ENCODE results near the gene UBE2D3.
"Not testable (repeated sequence)": the region's sequence is repeated elsewhere in the genome, so short reads cannot be mapped to it uniquely, and the experiment has no call there.

The UBE2D3 gene

DNA sequence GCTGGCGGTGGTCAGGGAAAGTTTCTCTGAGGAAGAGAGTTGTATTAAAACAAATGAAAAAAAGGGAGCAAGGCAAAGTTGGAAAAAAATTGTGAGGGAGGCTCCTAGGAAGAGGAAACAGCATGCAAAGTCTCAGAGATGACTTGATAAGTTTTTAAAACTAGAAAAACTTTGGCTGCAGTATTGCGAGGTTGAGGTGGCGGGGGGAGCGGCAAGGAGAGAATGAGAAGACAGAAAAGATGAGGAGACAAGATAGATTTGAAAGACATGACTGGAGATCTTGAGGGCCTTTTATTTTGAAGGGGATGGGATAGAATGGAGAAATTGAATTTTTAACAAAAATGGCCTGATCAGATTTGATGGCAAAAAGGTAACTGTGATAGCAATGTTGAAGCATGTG, 4.8 kb upstream of the UBE2D3 start:
- no peak for DNase-seq (ENCODE audit: low read depth, low spot score)

DNA sequence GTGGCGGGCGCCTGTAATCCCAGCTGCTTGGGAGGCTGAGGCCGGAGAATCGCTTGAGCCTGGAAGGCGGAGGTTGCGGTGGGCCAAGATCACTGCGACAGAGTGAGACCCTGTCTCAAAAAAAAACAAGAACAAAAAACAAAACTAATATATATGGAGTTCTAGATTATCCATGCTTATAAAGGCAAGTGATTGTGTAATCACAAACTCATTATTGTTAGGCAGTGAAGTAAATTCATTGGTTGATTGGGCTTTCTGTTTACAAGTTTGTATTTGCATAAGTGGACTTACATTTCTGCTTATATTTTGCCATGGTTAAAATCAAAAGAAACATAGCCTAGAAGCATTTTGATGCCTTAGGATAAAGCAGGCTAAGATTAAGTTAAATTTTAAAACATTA, 2.5 kb upstream of the UBE2D3 start:
- no peak for DNase-seq (ENCODE audit: low read depth, low spot score)

DNA sequence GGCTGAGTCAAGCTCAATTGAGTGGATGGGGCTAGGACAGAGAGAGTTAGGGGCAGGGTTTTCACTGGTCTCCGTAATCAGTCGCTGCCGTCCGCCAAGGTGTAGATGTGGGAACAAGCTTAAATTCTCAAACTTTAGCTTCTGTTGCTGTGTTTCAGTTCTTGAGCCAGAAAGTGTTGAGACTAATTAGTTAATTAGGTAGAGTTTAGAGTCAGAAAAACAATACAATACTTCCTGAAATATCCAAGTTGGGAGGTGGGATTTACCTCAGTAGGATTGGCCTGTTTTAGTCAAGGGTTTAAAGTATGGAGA, 1.1 kb upstream of the UBE2D3 start:
- no peak for DNase-seq (ENCODE audit: low read depth, low spot score)

DNA sequence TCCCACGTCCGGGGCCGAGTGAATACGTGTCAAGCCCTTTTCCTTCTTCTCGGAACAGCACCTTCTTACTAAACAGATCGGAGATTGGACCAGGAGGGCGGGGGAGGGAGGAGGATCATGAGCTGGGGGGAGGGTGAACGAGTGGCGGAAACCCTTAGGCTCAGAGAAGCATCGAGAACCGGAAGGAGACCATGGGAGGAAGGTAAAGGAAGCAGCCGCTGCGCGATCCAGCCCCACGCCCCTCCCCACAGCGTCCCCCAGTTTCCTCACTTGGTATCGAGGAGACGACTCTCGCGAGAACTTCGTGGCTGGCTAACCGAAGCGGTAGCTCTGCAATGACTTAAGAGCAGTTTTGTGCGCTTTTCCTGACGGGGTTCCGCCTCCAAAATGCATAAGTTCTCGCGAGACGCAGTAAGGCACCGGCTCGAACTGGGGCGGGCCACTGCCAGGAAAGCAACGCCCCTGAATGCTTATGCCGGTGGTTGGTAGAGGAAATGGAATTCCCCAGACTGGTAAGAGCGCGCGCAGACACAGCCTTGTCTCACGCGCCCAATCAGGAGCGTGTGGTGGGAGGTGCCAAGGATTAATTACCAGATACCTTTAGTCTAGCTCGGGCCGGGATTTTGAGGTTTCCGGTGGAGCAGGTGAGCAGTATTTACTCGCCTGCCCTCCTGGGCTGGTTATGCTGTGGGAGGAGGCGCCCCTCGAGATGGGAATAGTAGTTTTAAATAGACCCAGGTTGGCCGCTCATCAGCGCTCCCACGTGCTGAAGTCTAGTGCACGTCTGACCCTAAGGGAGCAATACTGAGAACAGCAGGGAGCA, 534 bp upstream of the UBE2D3 start:
- DNase-seq (ENCODE audit: low read depth, low spot score) = peak; percentile 100

DNA sequence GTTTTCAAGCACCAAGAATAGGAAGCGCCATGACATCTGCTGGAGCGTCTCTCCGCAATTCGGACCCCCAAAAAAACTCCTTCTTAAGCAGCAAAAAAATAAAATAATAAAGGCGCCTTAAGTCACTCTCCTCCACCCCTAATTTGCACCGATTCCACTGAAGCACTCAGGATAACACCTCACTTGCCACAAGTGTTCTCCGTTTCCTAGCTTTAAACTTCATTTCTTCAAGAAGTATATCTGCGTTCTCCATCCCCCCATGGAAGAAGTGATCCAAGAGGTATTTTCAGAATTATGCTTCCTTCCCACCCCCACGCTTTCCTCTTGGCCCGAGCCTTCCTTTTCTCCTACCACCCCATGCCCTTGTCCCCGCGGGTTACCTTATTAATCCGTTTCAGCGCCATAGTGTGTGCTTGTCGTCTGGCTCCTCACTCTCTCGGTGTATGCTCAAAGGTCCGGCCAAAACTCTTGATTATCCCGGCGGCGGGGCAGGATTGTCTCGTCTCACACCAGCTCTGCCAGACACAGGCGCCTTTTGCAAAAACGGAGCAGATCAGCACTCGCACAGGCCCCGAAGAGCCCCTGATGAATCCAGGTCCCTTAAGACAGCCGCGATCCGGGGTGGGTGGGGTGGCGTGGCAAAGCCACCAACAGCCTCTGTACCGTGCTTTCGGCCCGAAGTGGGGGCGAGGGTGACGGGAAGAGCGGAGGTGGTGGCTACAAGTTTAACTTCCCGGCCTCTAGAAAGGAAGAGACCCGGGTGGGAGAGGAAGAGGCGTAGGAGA, 1.1 kb downstream of the UBE2D3 start:
- DNase-seq (ENCODE audit: low read depth, low spot score) = no peak

DNA sequence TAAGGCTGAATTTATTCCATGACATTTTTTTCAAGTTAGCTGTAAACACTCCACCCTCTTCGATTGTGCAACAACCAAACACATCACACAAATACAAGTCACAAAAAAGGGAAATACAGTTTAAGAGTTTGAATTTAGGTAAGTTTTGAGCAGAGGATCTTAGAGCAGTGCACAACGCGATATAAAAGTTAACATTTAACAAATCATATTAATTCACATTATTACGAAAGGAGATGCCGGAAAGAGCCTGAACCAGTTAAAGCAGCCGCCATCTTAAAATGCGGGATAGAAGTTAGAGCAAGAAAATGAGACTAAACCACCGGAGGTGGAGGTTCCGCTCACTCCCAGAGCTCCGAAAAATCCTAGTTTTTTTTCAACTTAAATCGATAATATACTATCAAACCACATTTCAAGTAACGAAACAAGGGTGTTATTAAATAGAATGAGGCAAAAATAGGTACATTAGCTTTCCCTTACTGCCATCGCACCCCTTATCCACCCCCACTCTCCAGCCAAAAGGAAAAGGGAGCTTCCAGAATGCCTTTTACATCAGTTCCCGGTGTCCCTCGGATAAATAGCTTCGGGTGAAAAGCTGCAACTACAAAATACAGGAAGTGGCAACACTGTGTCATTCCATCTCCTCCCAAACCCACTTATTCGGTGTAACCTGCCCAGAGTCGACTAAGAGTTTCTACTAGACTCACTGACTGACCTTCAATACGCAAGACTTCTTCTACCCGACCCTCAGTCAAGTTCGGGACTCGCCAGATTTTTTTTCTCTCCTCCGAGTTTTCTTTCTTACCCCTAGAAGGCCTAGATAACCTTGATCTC, 1.9 kb downstream of the UBE2D3 start:
- peak; percentile 16 for DNase-seq (ENCODE audit: low read depth, low spot score)

DNA sequence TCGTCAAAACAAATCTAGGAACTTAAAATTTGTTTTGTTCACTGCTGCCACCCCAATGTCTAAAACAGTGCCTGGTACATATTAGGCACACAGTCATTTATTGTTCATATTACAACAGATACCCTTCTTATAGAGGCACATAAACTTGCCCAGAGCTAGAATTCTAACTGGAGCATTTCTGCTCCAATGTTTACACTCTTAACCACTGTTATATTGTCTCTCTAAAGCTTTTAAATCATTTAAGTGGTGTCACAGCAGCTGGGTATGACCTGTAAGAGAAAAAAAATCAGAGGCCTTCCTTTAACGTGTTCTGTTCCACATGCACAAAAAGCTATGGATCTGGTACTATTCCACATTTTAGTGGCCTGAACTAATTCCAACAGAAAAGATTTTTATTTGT, 3.0 kb downstream of the UBE2D3 start:
- DNase-seq (ENCODE audit: low read depth, low spot score) = no peak

DNA sequence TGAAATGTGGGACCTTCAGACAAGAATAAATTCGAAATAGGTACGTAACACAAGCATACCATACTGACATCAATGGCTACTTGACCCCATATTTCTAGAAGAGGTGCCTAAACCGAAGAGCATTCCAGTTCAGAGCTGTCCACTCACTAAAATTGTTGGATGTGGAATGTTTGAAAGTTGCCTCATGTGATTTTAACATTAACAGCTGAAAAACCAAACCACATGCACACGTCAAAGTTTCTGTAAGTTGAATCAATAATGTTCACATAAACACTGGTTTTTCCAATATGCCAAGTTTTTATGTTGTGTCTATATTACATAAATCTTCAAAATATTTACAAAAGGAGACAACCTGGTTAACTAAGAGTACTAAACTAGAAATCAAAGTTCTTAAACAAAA, 3.5 kb downstream of the UBE2D3 start:
- no peak for DNase-seq (ENCODE audit: low read depth, low spot score)

DNA sequence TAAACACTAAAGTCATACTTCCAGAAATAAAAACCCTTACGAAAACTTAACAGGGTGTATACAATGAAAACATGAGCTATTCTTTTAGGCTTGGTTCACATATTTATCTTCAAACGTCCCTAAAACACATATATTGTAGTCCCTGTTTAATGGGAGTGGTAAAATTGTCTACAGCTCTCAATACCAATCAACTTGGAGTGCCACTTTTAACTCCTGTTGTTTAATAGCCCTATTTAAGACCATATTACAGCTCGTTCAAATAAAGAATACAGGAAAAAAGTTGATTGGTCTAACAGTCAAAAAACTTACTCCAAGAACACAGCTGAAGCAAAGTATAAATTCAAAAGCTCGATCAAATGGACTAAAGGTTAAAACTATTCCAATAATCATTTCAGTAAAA, 3.9 kb downstream of the UBE2D3 start:
- no peak for DNase-seq (ENCODE audit: low read depth, low spot score)

DNA sequence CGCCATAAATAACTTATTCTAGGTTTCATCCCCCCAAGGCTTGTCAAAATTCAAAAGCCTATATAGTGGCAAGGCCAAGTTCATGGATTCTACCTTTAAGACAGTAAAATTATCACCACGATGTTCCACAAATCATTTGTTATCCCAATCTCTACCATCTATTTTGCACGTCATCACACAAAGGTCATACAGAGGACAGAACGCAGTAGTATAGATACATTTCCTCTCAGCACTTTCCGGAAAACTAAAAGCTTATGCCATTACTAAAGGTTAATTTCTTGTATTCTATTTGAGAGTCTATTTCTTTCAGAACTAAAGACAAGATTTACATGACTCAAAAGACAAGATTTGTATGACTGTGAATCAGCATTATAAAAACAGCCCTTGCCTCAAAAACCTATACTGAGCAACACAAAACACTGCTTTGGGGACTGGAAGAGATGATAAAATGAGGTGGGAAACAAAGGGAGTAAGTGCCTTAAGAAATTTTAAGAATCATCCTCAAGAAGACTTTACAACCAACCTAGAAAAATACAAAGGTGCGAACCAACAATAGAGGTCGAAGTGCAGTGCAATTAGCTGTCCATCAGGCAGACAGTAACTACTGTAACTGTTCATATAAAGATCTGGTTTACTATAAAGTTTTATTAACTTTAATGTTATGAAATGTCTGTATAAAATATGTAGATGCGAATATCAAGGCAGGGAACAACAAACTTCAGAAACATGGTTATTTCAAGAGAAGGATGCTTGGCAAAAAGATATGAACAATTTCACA, 7.6 kb downstream of the UBE2D3 start:
- DNase-seq (ENCODE audit: low read depth, low spot score) = peak; percentile 15

DNA sequence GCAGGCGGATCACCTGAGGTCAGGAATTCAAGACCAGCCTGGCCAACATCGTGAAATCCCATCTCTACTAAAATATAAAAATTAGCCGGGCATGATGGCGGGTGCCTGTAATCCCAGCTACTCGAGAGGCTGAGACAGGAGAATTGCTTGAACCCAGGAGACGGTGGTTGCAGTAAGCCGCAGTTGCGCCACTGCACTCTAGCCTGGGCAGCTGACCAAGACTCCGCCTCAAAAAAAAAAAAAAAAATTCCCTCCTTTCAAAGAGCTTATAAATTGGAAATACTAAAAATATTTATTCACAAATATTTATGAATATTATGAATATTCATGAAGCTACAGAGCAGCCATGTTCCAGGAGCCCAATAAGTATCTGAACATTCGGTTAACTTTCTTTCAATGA, 8.3 kb downstream of the UBE2D3 start:
- not testable (repeated sequence) for DNase-seq (ENCODE audit: low read depth, low spot score)

DNA sequence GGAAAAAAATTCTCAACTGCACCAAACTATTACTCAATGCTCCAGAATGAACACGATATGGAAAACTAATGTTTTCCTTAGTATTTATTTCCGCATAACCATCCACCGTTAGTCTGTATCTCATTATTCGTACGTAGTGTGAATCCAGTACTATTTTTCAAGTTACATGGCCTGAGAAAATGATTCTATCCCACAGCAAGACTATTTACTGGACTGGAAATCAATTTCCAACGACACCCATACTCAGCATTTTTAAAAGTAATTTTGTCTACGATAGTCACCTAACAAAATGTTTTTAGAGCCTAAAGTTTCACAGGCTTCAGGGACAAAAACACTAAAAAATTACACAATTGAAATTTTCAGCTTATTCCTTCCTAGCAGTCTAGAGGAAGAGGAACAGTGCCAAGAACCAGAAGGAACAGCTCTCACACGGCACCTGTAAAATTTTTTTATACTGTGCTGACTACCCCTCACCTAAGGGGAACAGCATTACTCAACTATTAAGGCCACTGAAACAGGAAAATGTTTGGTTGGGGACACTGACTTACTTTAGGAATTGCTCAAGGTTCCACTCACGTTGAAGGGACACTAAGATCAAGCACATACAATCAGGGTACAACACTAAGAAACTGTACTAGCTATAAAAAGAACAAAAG, 9.6 kb downstream of the UBE2D3 start:
- DNase-seq (ENCODE audit: low read depth, low spot score) = no peak

DNA sequence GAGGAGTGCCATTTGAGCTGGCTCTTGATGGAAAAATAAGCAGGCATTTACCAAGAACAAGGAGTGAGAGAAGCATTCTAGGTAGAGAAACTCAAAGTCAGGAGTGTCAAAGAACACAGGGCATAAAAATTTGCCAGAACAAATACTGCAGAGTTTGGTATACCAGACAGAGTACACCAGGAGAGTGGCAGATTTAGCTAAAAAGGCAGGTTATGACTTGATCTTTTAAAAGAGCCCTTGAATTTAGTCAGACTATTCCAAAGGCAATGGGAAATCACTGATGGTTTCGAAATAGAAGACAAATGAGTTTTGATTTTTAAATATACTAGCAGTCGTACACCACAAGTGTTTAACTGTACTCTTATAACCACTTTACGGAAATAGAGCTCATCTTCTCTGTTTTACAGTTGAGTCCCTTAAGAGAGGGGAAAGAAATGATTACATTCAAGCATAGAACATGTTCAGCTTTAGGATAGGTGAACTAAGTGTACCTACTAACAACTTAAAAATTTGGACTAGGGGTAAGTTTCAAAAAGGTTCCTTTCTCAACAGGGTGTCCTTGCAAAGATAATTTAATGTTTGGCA, 10.2 kb downstream of the UBE2D3 start:
- no peak for DNase-seq (ENCODE audit: low read depth, low spot score)

DNA sequence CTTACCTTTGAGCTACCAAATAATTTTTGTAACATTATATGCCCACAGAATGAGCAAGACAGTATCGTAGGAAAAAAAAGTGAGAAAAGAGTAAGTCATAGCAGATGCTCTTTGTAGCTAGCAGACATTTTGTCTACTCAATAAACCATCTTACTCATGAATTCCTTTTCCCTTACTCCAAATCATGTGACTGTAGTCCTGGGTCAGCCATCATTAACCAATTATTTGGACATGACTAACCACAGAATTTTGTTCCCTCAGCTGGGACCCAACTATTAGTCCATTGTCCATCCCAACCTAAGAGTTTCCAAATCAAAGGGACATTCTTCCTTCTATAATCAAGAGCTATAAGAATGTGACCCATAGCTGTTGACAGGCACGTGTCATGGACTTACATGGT, 11.4 kb downstream of the UBE2D3 start:
- no peak for DNase-seq (ENCODE audit: low read depth, low spot score)

DNA sequence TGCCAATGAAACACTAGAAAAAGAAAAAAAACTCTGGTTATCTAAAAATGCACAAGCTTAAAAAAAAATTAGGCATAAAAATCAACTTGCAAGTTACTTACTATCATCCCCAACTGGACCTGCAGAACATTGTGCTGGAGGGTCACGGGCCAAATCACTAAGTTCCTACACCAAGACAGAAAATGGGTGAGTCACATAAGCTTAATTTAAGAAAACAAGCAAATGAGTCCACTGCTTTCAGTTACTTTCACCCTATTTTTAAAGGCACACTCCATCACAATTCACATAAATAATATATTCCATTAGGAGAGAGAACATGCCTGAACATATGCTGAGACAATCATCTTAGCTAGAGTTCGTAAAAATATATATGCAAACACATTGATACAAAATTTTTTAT, 17.7 kb downstream of the UBE2D3 start:
- no peak for DNase-seq (ENCODE audit: low read depth, low spot score)

DNA sequence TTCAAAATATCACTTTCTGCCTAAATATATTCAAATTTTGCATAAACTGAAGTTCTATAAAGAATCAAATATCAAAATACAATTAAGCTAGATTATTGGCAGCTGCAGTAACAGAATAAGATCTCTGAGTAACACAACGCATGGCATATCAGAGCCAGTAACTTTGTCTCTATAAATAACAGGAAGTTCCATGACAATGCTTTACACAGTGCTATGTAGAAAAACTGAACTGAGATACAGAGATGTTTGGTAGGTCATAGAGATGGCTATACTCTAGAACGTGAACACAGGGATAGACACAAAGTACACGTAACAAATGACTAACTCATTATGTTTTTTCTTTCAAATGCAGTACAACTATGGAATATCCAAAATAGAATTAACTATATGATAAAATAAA, 18.2 kb downstream of the UBE2D3 start:
- DNase-seq (ENCODE audit: low read depth, low spot score) = no peak

DNA sequence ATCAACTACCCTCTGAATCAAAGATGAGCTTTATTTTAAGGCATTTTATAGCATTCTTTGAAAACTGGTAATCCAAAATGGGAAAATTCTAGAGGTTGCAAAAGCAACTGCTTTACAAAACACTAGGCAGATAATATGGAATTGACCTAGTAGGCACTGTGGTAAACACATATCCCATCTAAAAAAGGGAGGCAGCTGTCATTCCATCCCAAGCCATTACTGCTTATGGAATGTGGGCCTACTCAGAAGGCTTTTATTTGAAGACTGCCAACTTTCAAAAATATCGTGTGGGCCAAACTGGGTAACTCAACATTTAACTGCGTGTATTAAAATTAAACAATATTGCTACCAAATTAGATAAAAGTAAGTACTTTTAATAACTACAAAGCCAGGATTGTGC, 19.3 kb downstream of the UBE2D3 start:
- DNase-seq (ENCODE audit: low read depth, low spot score) = no peak

DNA sequence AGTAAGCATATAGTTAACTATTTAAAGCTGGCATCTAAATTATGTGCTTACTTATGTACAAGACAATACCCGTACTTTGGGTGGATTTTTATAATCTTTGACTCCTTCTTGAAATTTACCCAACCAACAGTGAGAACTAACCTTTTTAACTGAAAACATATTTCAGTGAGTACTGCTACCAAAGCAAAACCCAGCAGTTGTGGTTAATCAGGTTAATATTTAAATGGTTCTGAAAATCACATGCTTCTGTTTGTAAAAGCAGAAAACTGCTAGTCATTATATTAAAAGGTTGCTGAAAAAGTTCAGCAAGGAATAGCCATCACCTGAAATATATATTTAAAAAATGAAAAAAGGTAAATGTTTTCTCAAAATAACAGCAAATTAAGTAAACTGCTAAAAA, 20.0 kb downstream of the UBE2D3 start:
- no peak for DNase-seq (ENCODE audit: low read depth, low spot score)

DNA sequence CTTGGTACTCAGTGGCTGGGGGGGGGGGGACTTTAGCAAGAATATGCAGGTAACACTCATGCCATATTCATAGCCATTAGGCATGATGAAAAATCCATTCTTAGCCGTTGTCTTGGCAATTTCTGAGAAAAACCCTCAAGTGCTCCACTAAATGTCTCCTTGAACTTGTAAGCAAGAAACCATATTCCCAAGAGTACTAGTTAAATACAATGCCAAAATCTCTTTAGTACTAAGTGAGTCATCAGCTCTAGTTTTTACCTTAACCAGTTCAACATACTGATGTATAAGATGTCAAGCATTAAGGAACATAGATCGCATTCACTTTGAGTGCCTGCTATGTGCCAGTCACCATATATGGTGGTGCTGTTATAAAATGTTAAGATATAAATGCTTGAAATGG, 27.5 kb downstream of the UBE2D3 start:
- DNase-seq (ENCODE audit: low read depth, low spot score) = no peak

DNA sequence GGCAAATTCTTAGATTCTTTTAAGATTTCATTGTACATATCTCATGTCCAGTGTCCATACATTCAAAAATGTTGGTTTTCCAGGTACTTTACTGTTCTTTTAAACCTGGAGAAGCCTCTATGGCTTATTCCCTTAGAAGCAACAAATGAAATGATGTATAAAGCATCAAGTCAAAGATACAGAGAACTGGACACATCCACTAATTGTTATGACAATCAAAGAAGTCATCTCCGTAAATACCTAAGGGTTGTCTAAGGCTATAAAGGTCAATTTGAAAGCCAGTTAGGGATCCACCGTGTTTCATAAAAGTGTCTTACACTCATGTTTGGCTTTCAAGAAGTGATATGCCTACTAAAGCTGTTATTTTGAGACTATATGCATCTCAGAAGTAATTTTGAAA, 32.4 kb downstream of the UBE2D3 start:
- no peak for DNase-seq (ENCODE audit: low read depth, low spot score)
